IPS DF 6.9 (cell line): Measurements from ENCODE around the gene CLIP4.

Experiments used
- DNase-seq: peaks from one replicate; pipeline ENCODE4 v3.0.0-alpha.2; 2013; ENCODE audit warnings: low read depth, low spot score
- H3K27ac ChIP-seq: one replicate; pipeline ENCODE4 v1.5.1; 2013; ENCODE audit warnings: low read length, control low read depth
- H3K27me3 ChIP-seq: 2 replicates; pipeline ENCODE4 v1.6.1; 2013; ENCODE audit warnings: mild to moderate bottlenecking, low read length; ENCODE audit not compliant: control insufficient read depth, insufficient read depth
- H3K36me3 ChIP-seq: 2 replicates; pipeline ENCODE4 v1.6.1; 2013; ENCODE audit warnings: low read length; ENCODE audit not compliant: control insufficient read depth, insufficient read depth
- H3K4me1 ChIP-seq: 2 replicates; pipeline ENCODE4 v1.6.1; 2013; ENCODE audit warnings: low read length; ENCODE audit not compliant: control insufficient read depth, insufficient read depth
- H3K4me3 ChIP-seq: 2 replicates; pipeline ENCODE4 v1.5.1; 2013; ENCODE audit warnings: mild to moderate bottlenecking, low read length
- H3K9me3 ChIP-seq: 2 replicates; pipeline ENCODE4 v1.6.1; 2013; ENCODE audit warnings: low read length, inconsistent platforms; ENCODE audit not compliant: control insufficient read depth, insufficient read depth
- WGBS: extraction: QIAGEN DNeasy Blood & Tissue Kit; methylation state at CpG from one replicate; pipeline ENCODE4 v1.1.7; 2013; ENCODE audit warnings: mixed read lengths, missing lambda C conversion rate; ENCODE audit not compliant: insufficient read length, insufficient coverage; 5-methylcytosine and 5-hydroxymethylcytosine counted together

The CLIP4 gene

DNA sequence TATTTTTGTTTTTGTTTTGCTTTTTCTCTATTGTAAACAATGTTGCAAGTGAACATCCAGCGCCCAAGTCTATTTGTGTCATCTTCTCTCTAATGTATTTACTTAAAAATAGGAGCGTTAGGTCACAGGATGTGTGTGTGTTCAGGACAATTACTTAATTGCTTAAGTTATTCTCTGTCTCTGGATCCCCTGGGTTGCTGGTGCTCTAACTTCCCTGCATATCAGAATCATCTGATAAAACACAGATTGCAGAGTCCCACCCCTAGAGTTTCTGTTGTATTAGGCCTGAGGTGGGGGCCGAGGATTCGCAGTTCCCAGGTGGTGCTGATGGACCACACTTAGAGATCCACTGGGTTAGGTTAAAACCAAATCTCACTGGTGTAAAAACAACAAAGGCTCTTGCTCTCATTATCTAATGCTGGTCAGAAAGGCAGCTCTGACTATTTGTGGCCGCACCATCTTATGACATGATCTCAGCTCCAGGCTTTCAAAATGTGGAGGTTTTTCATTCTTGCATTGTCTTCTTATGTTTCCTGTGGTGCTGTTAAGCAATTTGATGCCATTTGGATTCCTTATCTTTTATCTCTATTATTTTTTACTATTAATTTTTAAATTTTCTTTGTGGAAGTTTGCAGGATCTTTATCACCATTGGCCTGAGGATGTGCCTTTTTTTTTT lies 87.7 kb downstream of the CLIP4 start:
- Histone ChIP-seq H3K36me3 (no peaks in the 10 kb centered on the region), H3K27me3 (no peaks in the 10 kb centered on the region), H3K27ac (no peak overlapping the region), H3K9me3 (no peaks in the 10 kb centered on the region), H3K4me1 (no peaks in the 10 kb centered on the region), H3K4me3 (no peak overlapping the region)
- WGBS: no CpG with 5 or more reads among the region's 5 CpGs
- DNase-seq: no peak

DNA sequence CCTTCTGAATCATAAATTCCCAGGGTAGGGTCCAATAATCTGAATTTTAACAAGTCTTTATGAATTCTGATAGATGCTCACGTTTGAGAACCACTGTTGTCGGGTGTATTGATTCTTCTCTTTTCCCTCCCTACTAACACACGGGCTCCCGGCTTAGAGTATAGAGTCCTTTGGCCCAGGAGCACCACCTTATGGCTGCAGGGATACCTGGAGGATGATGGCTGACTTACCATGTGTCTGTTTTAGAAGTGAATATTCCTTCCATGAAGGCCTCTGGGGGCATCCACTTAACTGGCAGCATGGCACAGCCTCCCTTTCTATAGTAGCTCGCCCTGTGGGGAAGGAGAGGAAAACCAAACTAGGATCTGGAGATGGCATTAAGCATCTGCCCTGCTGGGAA lies 91.7 kb downstream of the CLIP4 start:
- no peaks in the 10 kb centered on the region for H3K36me3 ChIP-seq
- no peaks in the 10 kb centered on the region for H3K9me3 ChIP-seq
- H3K27me3 ChIP-seq: no peaks in the 10 kb centered on the region
- whole genome bisulfite sequencing: no CpG with 5 or more reads among the region's 5 CpGs
- no peak overlapping the region for H3K4me3 ChIP-seq
- no peaks in the 10 kb centered on the region for H3K4me1 ChIP-seq
- H3K27ac ChIP-seq: no peak overlapping the region
- no peak for DNase-seq

DNA sequence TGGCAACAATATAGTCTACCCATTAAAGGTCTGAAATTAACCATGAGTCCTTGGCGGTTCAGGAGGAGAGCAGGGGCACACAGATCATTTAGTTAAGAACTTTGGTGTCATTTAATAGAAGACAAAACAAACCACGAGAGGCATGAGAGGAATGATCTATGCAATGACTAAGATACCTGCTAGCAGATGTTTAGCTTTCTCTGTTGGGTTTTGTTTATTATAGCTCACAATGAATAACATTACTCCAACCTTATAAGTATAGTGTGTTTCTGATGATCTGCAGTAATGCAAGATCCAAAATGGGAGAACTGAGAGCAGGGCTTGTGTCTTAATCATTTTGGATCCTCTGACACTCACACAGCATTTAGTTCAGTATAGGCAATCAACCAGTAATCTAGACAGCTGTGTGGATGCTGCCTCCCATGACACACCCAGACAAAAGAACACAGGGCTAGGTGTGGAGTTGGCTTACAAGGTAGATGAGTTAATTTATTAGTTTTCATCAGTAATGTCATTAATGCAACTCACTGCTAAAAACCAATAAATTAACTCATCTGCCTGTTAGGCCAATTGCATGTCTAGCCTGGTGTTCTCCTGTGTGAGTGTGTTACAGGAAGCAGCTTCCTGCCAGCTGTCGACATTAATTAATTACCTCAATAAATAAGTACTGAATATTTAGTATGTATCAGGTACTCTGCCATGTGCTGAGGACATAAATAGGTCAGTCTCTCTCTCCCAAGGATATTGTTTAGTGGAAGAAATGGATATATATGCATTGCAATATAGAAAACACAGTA lies 92.3 kb downstream of the CLIP4 start:
- no peaks in the 10 kb centered on the region for H3K4me1 ChIP-seq
- H3K4me3 ChIP-seq: no peak overlapping the region
- no peak for DNase-seq
- H3K27ac ChIP-seq: no peak overlapping the region
- WGBS: no CpG with 5 or more reads among the region's 3 CpGs
- no peaks in the 10 kb centered on the region for H3K9me3 ChIP-seq
- H3K27me3 ChIP-seq: no peaks in the 10 kb centered on the region
- no peaks in the 10 kb centered on the region for H3K36me3 ChIP-seq

DNA sequence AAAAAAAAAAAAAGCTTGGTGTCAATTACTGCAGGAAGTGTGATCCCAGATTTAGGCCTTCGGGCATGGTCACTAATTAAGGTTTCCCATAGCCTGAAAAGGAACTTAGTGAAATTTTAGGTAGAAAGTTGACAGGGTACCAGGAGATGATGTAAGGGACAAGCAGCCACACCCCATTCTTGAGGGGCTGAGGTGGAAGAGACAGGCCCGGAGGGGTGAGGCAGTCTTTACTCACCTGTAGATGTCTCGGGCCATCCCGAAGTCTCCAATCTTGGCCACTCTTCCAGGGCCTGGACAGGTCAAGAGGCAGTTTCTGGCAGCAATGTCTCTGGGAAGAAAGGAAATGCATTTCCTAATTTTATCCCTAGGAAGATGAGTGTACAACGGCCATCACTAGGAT lies 94.3 kb downstream of the CLIP4 start:
- H3K4me1 ChIP-seq: peaks cover 2% of the 10 kb centered on the region; the same call in 1 of the 2 replicates
- DNase-seq: no peak
- no CpG with 5 or more reads among the region's 5 CpGs for WGBS
- no peaks in the 10 kb centered on the region for H3K9me3 ChIP-seq
- H3K27me3 ChIP-seq: no peaks in the 10 kb centered on the region
- H3K36me3 ChIP-seq: no peaks in the 10 kb centered on the region
- H3K4me3 ChIP-seq: no peak overlapping the region
- H3K27ac ChIP-seq: no peak overlapping the region

DNA sequence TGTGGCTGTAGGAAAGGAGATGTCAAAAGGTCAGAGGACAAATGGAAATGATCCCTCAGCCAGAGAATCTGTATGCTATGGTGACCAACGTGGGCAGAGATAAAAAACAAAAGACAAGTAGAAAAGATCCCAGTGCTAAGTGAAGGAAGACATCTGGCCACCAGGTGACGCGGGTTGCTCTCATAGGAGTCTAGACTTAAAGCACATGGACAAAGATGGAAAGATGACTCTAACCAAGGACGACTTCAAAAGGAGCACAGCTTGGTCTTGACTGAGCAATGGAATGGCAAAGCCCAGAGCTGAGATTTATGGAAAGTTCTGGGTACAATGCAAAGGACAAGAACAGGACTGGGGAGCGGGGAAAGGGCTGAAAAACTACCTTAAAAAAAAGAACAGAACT lies 96.8 kb downstream of the CLIP4 start:
- no CpG with 5 or more reads among the region's 5 CpGs for WGBS
- DNase-seq: no peak
- H3K36me3 ChIP-seq: no peaks in the 10 kb centered on the region
- H3K27me3 ChIP-seq: no peaks in the 10 kb centered on the region
- peaks cover 2% of the 10 kb centered on the region; the same call in 1 of the 2 replicates for H3K4me1 ChIP-seq
- no peak overlapping the region for H3K27ac ChIP-seq
- no peak overlapping the region for H3K4me3 ChIP-seq
- no peaks in the 10 kb centered on the region for H3K9me3 ChIP-seq

DNA sequence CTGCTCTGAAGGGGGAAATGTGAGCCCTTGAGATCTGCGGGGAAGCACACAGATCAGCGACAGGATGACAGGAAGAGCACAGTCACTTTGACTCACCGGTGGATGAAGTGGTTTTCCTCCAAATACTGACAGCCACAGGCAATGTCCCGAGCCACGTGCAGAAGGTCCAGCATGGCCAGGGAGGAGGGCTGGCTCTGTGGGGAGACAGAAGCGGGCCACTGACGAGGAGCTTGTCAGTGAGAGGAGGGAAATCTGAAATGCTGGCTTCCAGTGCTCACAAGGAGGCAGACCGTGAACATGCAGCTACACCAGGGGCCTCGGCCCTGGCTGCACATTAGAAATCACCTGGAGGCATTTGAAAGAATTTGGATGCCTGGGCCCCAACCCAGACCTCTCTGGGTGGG lies 98.7 kb downstream of the CLIP4 start:
- DNase-seq: no peak

DNA sequence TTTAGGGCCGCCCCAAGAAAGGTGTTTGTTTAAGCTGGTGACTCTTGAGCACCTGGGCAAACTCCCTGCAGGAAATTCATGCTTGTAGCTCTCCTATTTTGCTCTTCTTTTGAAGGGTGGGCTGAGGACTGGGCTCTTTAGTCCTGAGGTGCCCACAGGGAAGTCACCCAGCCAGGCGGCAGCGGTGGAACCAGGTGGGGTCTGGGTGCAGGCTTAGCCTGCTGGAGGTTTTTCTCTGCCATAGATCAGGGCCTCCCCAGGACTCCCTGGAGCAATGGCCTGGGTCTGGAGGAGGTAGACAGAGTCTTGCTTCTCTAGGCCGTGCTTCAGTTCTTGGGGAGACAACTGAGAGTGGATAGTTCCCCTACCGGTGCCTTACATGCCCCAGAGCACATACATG lies 99.9 kb downstream of the CLIP4 start:
- H3K4me1 ChIP-seq: peaks cover 2% of the 10 kb centered on the region; the same call in 1 of the 2 replicates

More for the DNA sequence above, 98.7 kb downstream of the CLIP4 start:
- H3K9me3 ChIP-seq: no peaks in the 10 kb centered on the region
- no peak overlapping the region for H3K27ac ChIP-seq
- H3K4me1 ChIP-seq: peaks cover 2% of the 10 kb centered on the region; the same call in 1 of the 2 replicates
- no peak overlapping the region for H3K4me3 ChIP-seq
- H3K27me3 ChIP-seq: no peaks in the 10 kb centered on the region
- no peaks in the 10 kb centered on the region for H3K36me3 ChIP-seq
- no CpG with 5 or more reads among the region's 9 CpGs for WGBS

DNA sequence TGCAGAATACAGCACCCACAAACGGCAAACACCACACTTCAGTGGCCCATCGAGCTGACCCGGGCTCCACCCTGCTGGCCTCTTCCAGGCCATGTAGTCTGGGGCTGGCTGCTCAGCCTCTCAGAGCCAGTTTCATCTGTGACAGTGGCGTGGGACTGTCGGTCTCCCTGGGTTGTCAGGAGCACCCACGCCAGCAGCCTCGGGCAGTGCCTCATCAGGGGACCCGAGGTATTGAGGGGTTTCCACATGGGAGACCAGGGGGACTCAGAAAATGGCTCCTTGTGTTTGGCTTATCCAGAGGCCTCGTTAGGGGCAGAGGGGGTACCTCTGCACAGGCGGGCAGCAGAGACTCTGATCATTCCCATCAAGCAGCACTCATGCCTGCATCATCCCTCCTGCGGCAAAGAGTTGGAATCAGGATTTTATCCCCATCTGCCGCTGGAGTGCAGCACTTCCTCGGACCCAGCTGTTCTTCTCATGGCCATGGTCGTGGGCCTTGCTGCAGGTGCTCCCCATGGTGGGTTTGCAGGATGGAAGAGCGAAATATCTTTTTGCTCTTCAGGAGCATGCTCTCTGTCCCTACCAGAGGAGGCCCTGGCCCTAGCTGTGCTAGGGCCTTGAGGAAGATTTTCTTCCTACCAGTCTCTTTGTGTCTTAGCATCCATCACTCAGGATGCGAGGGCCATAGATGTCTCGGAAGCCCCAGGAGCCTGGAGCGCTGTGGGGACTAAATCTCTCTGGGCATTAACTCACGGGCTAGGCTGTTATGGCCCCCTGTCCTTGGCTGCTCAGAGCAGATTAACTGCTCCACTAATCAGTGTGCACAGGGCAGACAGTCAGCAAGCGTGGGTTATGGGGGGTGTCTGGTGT lies 100.8 kb downstream of the CLIP4 start:
- WGBS: no CpG with 5 or more reads among the region's 20 CpGs
- H3K27ac ChIP-seq: no peak overlapping the region
- H3K4me1 ChIP-seq: peaks cover 2% of the 10 kb centered on the region; the same call in 1 of the 2 replicates
- H3K4me3 ChIP-seq: no peak overlapping the region
- no peaks in the 10 kb centered on the region for H3K9me3 ChIP-seq
- H3K27me3 ChIP-seq: no peaks in the 10 kb centered on the region
- H3K36me3 ChIP-seq: no peaks in the 10 kb centered on the region
- no peak for DNase-seq

More for the DNA sequence above, 99.9 kb downstream of the CLIP4 start:
- Histone ChIP-seq H3K27me3 (no peaks in the 10 kb centered on the region), H3K27ac (no peak overlapping the region), H3K36me3 (no peaks in the 10 kb centered on the region), H3K4me3 (no peak overlapping the region), H3K9me3 (no peaks in the 10 kb centered on the region)
- no CpG with 5 or more reads among the region's 5 CpGs for whole genome bisulfite sequencing
- DNase-seq: no peak

DNA sequence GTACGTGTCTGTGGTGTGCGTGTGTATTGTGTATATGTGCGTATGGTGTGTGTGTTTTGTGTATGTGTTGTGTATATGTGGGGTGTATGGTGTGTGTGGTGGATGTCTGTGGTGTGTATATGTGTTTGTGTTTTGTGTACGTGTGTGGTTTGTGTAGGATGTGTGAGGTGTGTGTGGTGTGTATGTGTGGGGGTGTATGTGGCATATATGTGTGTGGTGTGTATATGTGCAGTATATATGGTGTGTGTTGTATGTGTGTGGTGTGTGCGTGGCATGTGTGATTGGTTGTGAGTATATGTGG lies 101.3 kb downstream of the CLIP4 start:
- WGBS: 100% methylated on average over 5 of the region's 5 CpGs
- Histone ChIP-seq H3K27me3 (no peaks in the 10 kb centered on the region), H3K36me3 (no peaks in the 10 kb centered on the region), H3K27ac (no peak overlapping the region), H3K9me3 (no peaks in the 10 kb centered on the region), H3K4me1 (peaks cover 2% of the 10 kb centered on the region; the same call in 1 of the 2 replicates), H3K4me3 (no peak overlapping the region)
- DNase-seq: no peak

DNA sequence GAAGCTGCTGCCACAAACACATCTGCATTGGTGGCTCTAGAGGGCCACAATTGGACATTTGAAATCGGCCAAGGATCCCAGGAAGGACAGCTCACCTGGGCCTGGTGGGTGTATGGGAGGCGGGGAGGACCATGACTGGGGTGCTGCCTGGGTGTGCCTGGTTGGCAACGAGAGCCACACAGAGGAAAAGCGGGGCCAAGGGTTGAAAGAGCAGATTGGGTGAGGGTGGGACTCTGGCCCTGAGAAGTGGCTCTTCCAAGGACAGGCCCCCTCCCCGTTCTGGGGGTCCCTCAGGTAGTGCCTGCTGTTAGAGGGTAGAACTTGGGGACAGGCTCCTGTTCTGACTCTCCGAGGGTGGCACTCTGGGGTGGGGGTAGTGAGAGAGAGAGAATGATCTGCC lies 102.9 kb downstream of the CLIP4 start:
- Histone ChIP-seq H3K27ac (no peak overlapping the region), H3K36me3 (no peaks in the 10 kb centered on the region), H3K9me3 (no peaks in the 10 kb centered on the region), H3K27me3 (no peaks in the 10 kb centered on the region), H3K4me1 (peaks cover 2% of the 10 kb centered on the region; the same call in 1 of the 2 replicates), H3K4me3 (no peak overlapping the region)
- no CpG with 5 or more reads among the region's 6 CpGs for WGBS
- no peak for DNase-seq
